Activated CD4-positive, CD25-positive, alpha-beta regulatory T cell treated with anti-CD3 and anti-CD28 coated beads, Interleukin-2, amount 50 U/mL, for 24 hours (primary cell): ENCODE measurements around the gene RELN.

Experiments
- ATAC-seq, 2 donors: fragments of 150-1000 bp; cut with Tn5 transposase; one replicate each; pipeline ENCODE4 v1.10.0; 2021; ENCODE audit warnings: mild to moderate bottlenecking in 1 of 2, moderate library complexity in 1 of 2

Gene RELN

GRCh38 chr7:103462358-103462757, 527.1 kb downstream of the RELN start:
- no peak for ATAC-seq

- peak in 1 of 2 donors; percentile 33 for ATAC-seq
Measured at GRCh38 chr7:103447073-103447960, 542.1 kb downstream of the RELN start.

DNA sequence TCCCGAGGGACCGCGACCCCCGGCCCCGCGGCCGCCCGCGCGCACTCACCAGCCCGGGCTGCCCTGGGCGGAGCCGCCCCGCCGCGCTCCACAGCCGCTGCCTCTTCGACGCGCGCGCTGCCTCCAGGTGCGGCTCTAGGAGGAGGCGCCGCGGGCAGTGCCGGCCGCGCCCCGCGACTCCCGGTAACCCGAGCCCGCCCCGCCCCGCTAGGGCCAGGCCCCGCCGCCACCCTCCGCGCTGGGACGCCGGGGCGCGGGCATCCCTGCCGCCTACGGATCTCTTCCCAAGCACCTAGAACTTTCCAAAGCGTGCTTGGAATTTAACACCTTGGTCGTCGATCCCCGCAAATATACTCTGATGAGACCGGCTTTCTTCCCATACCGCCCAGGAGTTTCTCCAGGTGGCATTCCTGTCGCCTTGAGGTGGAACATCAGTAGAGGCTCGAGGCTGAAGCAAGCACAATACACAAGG, 543.4 kb downstream of the RELN start, which contains the start of gene SLC26A5:
Gene SLC26A5, minus strand, starts transcription at position 159 of the 472 bp plus-strand sequence. CDS start 24,693 bp downstream, outside the sequence.
- peak; percentile 38 to 65 for ATAC-seq

- no peak for ATAC-seq
Measured at GRCh38 chr7:103445228-103446048, 544.0 kb downstream of the RELN start.

DNA sequence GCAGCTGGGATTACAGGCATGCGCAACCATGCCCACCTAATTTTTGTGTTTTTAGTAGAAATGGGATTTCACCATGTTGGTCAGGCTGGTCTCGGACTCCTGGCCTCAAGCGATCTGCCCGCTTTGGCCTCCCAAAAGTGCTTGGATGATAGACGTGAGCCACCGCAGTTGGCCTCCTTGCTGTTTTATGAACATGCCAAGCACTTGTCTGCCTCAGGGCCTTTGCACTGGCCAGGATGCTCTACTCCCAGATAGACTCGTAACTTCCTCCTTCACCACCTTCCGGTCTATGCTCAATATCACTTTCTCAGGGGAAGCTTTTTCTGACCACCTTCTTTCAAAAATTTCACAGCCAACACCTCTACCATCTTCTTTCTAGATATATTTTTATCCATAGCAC, 549.8 kb downstream of the RELN start:
- no peak for ATAC-seq

DNA sequence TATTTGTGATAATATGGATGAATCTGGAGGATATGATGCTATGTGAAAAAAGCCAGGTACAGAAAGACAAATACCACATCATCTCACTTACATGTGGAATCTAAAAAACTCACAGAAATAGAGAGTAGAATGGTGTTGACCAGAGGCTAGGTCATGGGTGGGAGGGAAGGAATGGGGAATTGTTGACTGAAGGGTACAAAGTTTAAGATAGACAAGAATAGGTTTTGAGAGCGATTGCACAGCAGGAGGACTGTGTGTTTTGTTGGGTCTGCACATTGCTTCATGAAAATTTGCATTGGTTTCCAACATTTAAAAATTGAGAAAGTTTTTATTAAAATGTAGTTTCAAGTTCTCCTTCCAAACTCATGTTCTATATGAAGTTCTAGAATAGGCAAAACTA, 551.8 kb downstream of the RELN start:
- ATAC-seq: no peak

DNA sequence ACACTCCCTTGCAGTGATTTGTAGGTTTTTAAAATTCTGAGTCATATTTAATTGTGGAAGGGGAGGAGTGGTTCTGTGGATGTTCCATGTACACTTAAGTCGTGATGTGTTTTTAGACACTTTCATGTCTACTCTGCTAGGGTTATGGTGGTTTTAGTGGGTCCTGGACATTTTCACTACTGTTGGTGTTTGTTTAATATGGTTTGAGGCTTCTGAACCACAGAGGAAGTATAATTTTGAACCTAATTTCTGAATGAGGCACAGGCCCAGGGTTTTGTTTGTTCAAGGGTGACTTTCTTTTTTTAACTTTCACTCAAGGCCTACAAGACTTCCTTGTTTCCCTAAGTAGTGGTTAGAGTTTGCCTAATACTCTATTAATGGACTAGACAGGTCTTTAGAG, 556.7 kb downstream of the RELN start:
- no peak for ATAC-seq

- ATAC-seq: no peak
Measured at GRCh38 chr7:103425177-103425576, 564.3 kb downstream of the RELN start.

GRCh38 chr7:103423467-103424179, 565.8 kb downstream of the RELN start:
- ATAC-seq: no peak
